GM12878 (cell line): ENCODE data around the gene SH3BGRL2. TPM values are rescaled to one million over a fixed set of nuclear protein-coding genes. Genes with fewer than 3 reads are reported as not detected.

Experiments
- ATAC-seq: fragments of 200-7000 bp; cut with Tn5 transposase; 3 replicates; pipeline ENCODE4 v1.9.1; 2020; ENCODE audit warnings: mild to moderate bottlenecking, moderate library complexity
- BruUV-seq: library from RNA; stranded (reverse); fragments of 400-500 nt; replicated peaks from 2 replicates; lab custom pipeline; 2021; lab: Mats Ljungman, UMichigan
- CTCF ChIA-PET: fragments of 300-600 bp; sonication (Branson Sonifier 250); formaldehyde crosslinking; extraction: SDS; loops from one replicate; lab custom pipeline; 2021; ENCODE audit warnings: inconsistent platforms; lab: Yijun Ruan, JAX
- POLR2A ChIA-PET: fragments of 350-600 bp; formaldehyde crosslinking; extraction: SDS; loops from one replicate; lab custom pipeline; 2021; ENCODE audit warnings: inconsistent platforms; lab: Charles Lee
- RAD21 ChIA-PET: fragments of 300-600 bp; sonication (Branson Sonifier 250); formaldehyde crosslinking; loops from one replicate; lab custom pipeline; 2023; ENCODE audit warnings: antibody characterized with exemption; ENCODE audit not compliant: unreplicated experiment; lab: Charles Lee
- SMC1A ChIA-PET: fragments of 300-600 bp; sonication (Branson Sonifier 250); formaldehyde crosslinking; loops from one replicate; lab custom pipeline; 2023; ENCODE audit not compliant: unreplicated experiment, uncharacterized antibody; lab: Charles Lee
- DNase-seq: peaks from one replicate; pipeline ENCODE4 v3.0.0-alpha.2; 2011; ENCODE audit warnings: low read depth, low spot score
- FAIRE-seq: peaks from 3 replicates; lab custom pipeline; 2011; peaks lifted over from hg19 to GRCh38; lab: Jason Lieb, UNC
- H2AFZ ChIP-seq: 2 replicates; pipeline ENCODE4 v1.6.0; 2011; ENCODE audit warnings: low read depth, low read length, control low read depth; ENCODE audit not compliant: control insufficient read depth
- H3K27ac ChIP-seq: 2 replicates; pipeline ENCODE4 v1.5.1; 2011; ENCODE audit warnings: control low read depth; ENCODE audit not compliant: control insufficient read depth, insufficient read depth
- H3K27me3 ChIP-seq, 2 experiments: replicated peaks in 1 of 2; 2 replicates each; pipeline versions ENCODE4 v1.6.0 to v1.6.1; 2011; ENCODE audit warnings: low read length in 1 of 2; ENCODE audit not compliant: control insufficient read depth in 2 of 2, insufficient read depth in 2 of 2
- H3K36me3 ChIP-seq, 2 experiments: 2 replicates each; pipeline ENCODE4 v1.5.1; 2011; ENCODE audit warnings: low read length in 1 of 2; ENCODE audit not compliant: control insufficient read depth in 2 of 2, insufficient read depth in 2 of 2
- H3K4me1 ChIP-seq: 2 replicates; pipeline ENCODE4 v1.6.1; 2011; ENCODE audit warnings: mild to moderate bottlenecking, low read length, moderate library complexity, mixed read lengths; ENCODE audit not compliant: control insufficient read depth, insufficient read depth
- H3K4me2 ChIP-seq: 2 replicates; pipeline ENCODE4 v1.6.0; 2011; ENCODE audit warnings: control low read depth; ENCODE audit not compliant: control insufficient read depth, insufficient read depth
- H3K4me3 ChIP-seq: fragments of 200-600 bp; sonication (generic); 2 replicates; pipeline ENCODE4 v1.5.1; 2016
- H3K79me2 ChIP-seq: 2 replicates; pipeline ENCODE4 v1.6.0; 2011; ENCODE audit warnings: low read length; ENCODE audit not compliant: control insufficient read depth, insufficient read depth
- H3K9ac ChIP-seq: 2 replicates; pipeline ENCODE4 v1.8.0; 2011; ENCODE audit warnings: low read length, control low read depth, mixed read lengths; ENCODE audit not compliant: control insufficient read depth, insufficient read depth
- H3K9me3 ChIP-seq: replicated peaks from 3 replicates; pipeline ENCODE4 v1.5.1; 2011; ENCODE audit warnings: mild to moderate bottlenecking, low read length; ENCODE audit not compliant: control insufficient read depth, insufficient read depth
- H4K20me1 ChIP-seq: 2 replicates; pipeline ENCODE4 v1.6.0; 2011; ENCODE audit not compliant: control insufficient read depth, insufficient read depth
- BCL11A ChIP-seq: IDR thresholded peaks from 2 replicates; pipeline ENCODE4 v1.6.1; 2011; ENCODE audit warnings: low read depth, low read length
- CHD1 ChIP-seq: IDR thresholded peaks from 2 replicates; pipeline ENCODE4 v1.6.1; 2012; ENCODE audit warnings: low read depth, low read length, improper control_type of control experiment
- DPF2 ChIP-seq: fragments of 450-650 bp; IDR thresholded peaks from 2 replicates; pipeline ENCODE4 v1.6.1; 2017; ENCODE audit warnings: mild to moderate bottlenecking
- MTA2 ChIP-seq: fragments of 450-650 bp; IDR thresholded peaks from 2 replicates; pipeline ENCODE4 v1.6.1; 2016; ENCODE audit warnings: low read depth, mild to moderate bottlenecking, moderate library complexity
- NBN ChIP-seq: fragments of 450-650 bp; IDR thresholded peaks from 2 replicates; pipeline ENCODE4 v1.6.1; 2016
- NFIC ChIP-seq: IDR thresholded peaks from 2 replicates; pipeline ENCODE4 v1.6.1; 2012; ENCODE audit warnings: low read depth, mild to moderate bottlenecking, inconsistent platforms, low read length, moderate library complexity
- NR2C2 ChIP-seq: IDR thresholded peaks from 2 replicates; pipeline ENCODE4 v1.6.1; 2011; ENCODE audit warnings: borderline replicate concordance, low read depth; ENCODE audit not compliant: control insufficient read depth, insufficient read length
- RCOR1 ChIP-seq: conservative IDR thresholded peaks from 2 replicates; pipeline ENCODE4 v1.6.1; 2012; ENCODE audit warnings: low read depth, low read length, improper control_type of control experiment
- SMC3 ChIP-seq: IDR thresholded peaks from 2 replicates; pipeline ENCODE4 v1.6.1; 2011; ENCODE audit warnings: low read length, improper control_type of control experiment, borderline replicate concordance
- SP1 ChIP-seq: IDR thresholded peaks from one replicate; pipeline ENCODE4 v1.6.1; 2011; ENCODE audit warnings: low read depth, low read length
- SREBF1 ChIP-seq: IDR thresholded peaks from 2 replicates; pipeline ENCODE4 v1.6.1; 2012; ENCODE audit warnings: mild to moderate bottlenecking, low read length
- ZNF274 ChIP-seq: IDR thresholded peaks from one replicate; pipeline ENCODE4 v1.8.0; 2011; ENCODE audit not compliant: insufficient read length, insufficient read depth
- WGBS: methylation state at CpG from one replicate; pipeline ENCODE4 v1.1.6; 2016; ENCODE audit warnings: low lambda C conversion rate; ENCODE audit not compliant: insufficient replicate concordance, insufficient coverage; ENCODE audit errors: missing lambda C conversion rate; 5-methylcytosine and 5-hydroxymethylcytosine counted together
- in situ Hi-C: fragments of 300-500 bp; cut with MboI; formaldehyde crosslinking; loops from 9 replicates; pipeline ENCODE4 v1.14.3; 2018; ENCODE audit warnings: mixed read lengths
- intact Hi-C: fragments of 100-400 bp; cut with micrococcal nuclease; formaldehyde crosslinking; loops from one replicate; pipeline ENCODE4 v1.14.2; 2022; ENCODE audit not compliant: unreplicated experiment
- polyA plus RNA-seq, 11 experiments: library from polyadenylated mRNA; depleted of rRNA in 4 of 11; unstranded in 6 of 11; stranded (reverse) in 5 of 11; fragments of >200 nt; fragmentation: Nextera tagmentation in 4 of 11; fragmentation: Illumina TruSeq in 1 of 11; extraction: Ambion mirVana in 4 of 11; extraction: Trizol in 1 of 11; gene quantifications; 1 replicate in 1 of 11; 2 replicates in 10 of 11; pipeline versions ENCODE4 v1.2.1 to v1.2.3, GENCODE V29; 2011 to 2016; ENCODE audit warnings: inconsistent platforms in 2 of 11, missing spikeins in 2 of 11, low read depth in 1 of 11
- total RNA-seq, 4 experiments: library from RNA; depleted of rRNA in 3 of 4; stranded (reverse); fragments of >200 nt in 3 of 4; fragmentation: Illumina TruSeq in 1 of 4; extraction: Trizol in 1 of 4; gene quantifications; 2 replicates each; pipeline versions ENCODE4 v1.2.1 to v1.2.3, GENCODE V29; 2013 to 2021
- TF ChIP-seq, protein P1 (sequence below): IDR thresholded peaks from 2 replicates; pipeline ENCODE4 v1.6.1; 2011; ENCODE audit warnings: borderline replicate concordance, low read depth, mild to moderate bottlenecking, moderate library complexity, mixed read lengths, low read length; ENCODE audit not compliant: insufficient read depth; ENCODE audit errors: extremely low read length
- TF ChIP-seq, protein P2 (sequence below): fragments of 450-650 bp; IDR thresholded peaks from 2 replicates; pipeline ENCODE4 v1.6.1; 2018; ENCODE audit warnings: borderline replicate concordance, mild to moderate bottlenecking; ENCODE audit not compliant: partially characterized antibody

SH3BGRL2 gene
- total and polyA plus RNA-seq, 10 of the 15 experiments (the other 5 are each of a cell fraction or from before 2014, with no cell fraction given): 0.03 to 0.37 (median 0.21) TPM

DNA sequence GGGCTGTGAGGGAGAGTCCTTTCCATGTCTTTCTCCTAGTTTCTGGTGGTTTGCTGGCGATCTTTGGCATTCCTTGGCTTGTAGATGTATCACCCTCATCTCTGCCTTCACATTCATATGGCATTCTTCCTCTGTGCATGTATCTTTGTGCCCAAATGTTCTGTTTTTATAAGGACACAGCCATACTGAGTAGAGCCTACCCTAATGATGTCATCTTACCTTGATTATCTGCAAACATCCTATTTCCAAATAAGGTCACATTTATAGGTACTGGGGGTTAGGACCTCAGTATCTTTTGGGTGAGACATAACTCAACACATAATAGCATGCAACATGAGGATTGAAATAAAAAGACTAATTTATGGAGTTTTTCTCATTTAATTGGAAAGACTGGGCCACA lies 5.5 kb downstream of the SH3BGRL2 start:
- Histone ChIP-seq H3K9me3 (no peaks in the 10 kb centered on the region), H3K36me3 (no peaks in the 10 kb centered on the region), H3K27ac (no peak overlapping the region), H3K79me2 (no peaks in the 10 kb centered on the region), H2AFZ (no peak overlapping the region), H3K4me2 (no peak overlapping the region), H3K9ac (no peak overlapping the region), H4K20me1 (no peaks in the 10 kb centered on the region), H3K4me1 (no peaks in the 10 kb centered on the region), H3K27me3 (peaks cover 0 to 3% of the 10 kb centered on the region in 2 experiments; a peak in 1 of 4 replicates), H3K4me3 (no peak overlapping the region)
- DNase-seq (no peak), ATAC-seq (no peak), FAIRE-seq (no peak)
- POLR2A ChIA-PET: no interaction called here
- RAD21 ChIA-PET: no interaction called here
- SMC1A ChIA-PET: no interaction called here
- BruUV-seq: no TSS peak
- TF ChIP-seq SMC3 (no peak), DPF2 (no peak), ZNF274 (no peak), SP1 (no peak), NFIC (no peak), SREBF1 (no peak), CHD1 (no peak), NBN (no peak), BCL11A (no peak), NR2C2 (no peak), RCOR1 (no peak), MTA2 (no peak)
- TF ChIP-seq, protein P1, sequence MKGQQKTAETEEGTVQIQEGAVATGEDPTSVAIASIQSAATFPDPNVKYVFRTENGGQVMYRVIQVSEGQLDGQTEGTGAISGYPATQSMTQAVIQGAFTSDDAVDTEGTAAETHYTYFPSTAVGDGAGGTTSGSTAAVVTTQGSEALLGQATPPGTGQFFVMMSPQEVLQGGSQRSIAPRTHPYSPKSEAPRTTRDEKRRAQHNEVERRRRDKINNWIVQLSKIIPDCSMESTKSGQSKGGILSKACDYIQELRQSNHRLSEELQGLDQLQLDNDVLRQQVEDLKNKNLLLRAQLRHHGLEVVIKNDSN: no peak
- TF ChIP-seq, protein P2, sequence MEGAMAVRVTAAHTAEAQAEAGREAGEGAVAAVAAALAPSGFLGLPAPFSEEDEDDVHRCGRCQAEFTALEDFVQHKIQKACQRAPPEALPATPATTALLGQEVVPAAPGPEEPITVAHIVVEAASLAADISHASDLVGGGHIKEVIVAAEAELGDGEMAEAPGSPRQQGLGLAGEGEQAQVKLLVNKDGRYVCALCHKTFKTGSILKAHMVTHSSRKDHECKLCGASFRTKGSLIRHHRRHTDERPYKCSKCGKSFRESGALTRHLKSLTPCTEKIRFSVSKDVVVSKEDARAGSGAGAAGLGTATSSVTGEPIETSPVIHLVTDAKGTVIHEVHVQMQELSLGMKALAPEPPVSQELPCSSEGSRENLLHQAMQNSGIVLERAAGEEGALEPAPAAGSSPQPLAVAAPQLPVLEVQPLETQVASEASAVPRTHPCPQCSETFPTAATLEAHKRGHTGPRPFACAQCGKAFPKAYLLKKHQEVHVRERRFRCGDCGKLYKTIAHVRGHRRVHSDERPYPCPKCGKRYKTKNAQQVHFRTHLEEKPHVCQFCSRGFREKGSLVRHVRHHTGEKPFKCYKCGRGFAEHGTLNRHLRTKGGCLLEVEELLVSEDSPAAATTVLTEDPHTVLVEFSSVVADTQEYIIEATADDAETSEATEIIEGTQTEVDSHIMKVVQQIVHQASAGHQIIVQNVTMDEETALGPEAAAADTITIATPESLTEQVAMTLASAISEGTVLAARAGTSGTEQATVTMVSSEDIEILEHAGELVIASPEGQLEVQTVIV: no peak
- in situ Hi-C loops: no loop called here
- intact Hi-C loops: no loop called here
- 0% methylated on average over 1 of the region's 1 CpG for WGBS
- CTCF ChIA-PET: no interaction called here
